GM12878 (cell line): ENCODE measurements around the gene AXIN1. TPM values are rescaled to one million over a fixed set of nuclear protein-coding genes. Genes with fewer than 3 reads are reported as not detected.

Source experiments
- ATAC-seq: fragments of 200-7000 bp; cut with Tn5 transposase; 3 replicates; pipeline ENCODE4 v1.9.1; 2020; ENCODE audit warnings: mild to moderate bottlenecking, moderate library complexity
- BruUV-seq: library from RNA; stranded (reverse); fragments of 400-500 nt; replicated peaks from 2 replicates; lab custom pipeline; 2021; lab: Mats Ljungman, UMichigan
- CTCF ChIA-PET: fragments of 300-600 bp; sonication (Branson Sonifier 250); formaldehyde crosslinking; extraction: SDS; loops from one replicate; lab custom pipeline; 2021; ENCODE audit warnings: inconsistent platforms; lab: Yijun Ruan, JAX
- POLR2A ChIA-PET: fragments of 350-600 bp; formaldehyde crosslinking; extraction: SDS; loops from one replicate; lab custom pipeline; 2021; ENCODE audit warnings: inconsistent platforms; lab: Charles Lee
- RAD21 ChIA-PET: fragments of 300-600 bp; sonication (Branson Sonifier 250); formaldehyde crosslinking; loops from one replicate; lab custom pipeline; 2023; ENCODE audit warnings: antibody characterized with exemption; ENCODE audit not compliant: unreplicated experiment; lab: Charles Lee
- SMC1A ChIA-PET: fragments of 300-600 bp; sonication (Branson Sonifier 250); formaldehyde crosslinking; loops from one replicate; lab custom pipeline; 2023; ENCODE audit not compliant: unreplicated experiment, uncharacterized antibody; lab: Charles Lee
- DNase-seq: peaks from one replicate; pipeline ENCODE4 v3.0.0-alpha.2; 2011; ENCODE audit warnings: low read depth, low spot score
- FAIRE-seq: peaks from 3 replicates; lab custom pipeline; 2011; peaks lifted over from hg19 to GRCh38; lab: Jason Lieb, UNC
- H2AFZ ChIP-seq: 2 replicates; pipeline ENCODE4 v1.6.0; 2011; ENCODE audit warnings: low read depth, low read length, control low read depth; ENCODE audit not compliant: control insufficient read depth
- H3K27ac ChIP-seq: 2 replicates; pipeline ENCODE4 v1.5.1; 2011; ENCODE audit warnings: control low read depth; ENCODE audit not compliant: control insufficient read depth, insufficient read depth
- H3K27me3 ChIP-seq, 2 experiments: replicated peaks in 1 of 2; 2 replicates each; pipeline versions ENCODE4 v1.6.0 to v1.6.1; 2011; ENCODE audit warnings: low read length in 1 of 2; ENCODE audit not compliant: control insufficient read depth in 2 of 2, insufficient read depth in 2 of 2
- H3K36me3 ChIP-seq, 2 experiments: 2 replicates each; pipeline ENCODE4 v1.5.1; 2011; ENCODE audit warnings: low read length in 1 of 2; ENCODE audit not compliant: control insufficient read depth in 2 of 2, insufficient read depth in 2 of 2
- H3K4me1 ChIP-seq: 2 replicates; pipeline ENCODE4 v1.6.1; 2011; ENCODE audit warnings: mild to moderate bottlenecking, low read length, moderate library complexity, mixed read lengths; ENCODE audit not compliant: control insufficient read depth, insufficient read depth
- H3K4me2 ChIP-seq: 2 replicates; pipeline ENCODE4 v1.6.0; 2011; ENCODE audit warnings: control low read depth; ENCODE audit not compliant: control insufficient read depth, insufficient read depth
- H3K4me3 ChIP-seq: fragments of 200-600 bp; sonication (generic); 2 replicates; pipeline ENCODE4 v1.5.1; 2016
- H3K79me2 ChIP-seq: 2 replicates; pipeline ENCODE4 v1.6.0; 2011; ENCODE audit warnings: low read length; ENCODE audit not compliant: control insufficient read depth, insufficient read depth
- H3K9ac ChIP-seq: 2 replicates; pipeline ENCODE4 v1.8.0; 2011; ENCODE audit warnings: low read length, control low read depth, mixed read lengths; ENCODE audit not compliant: control insufficient read depth, insufficient read depth
- H3K9me3 ChIP-seq: replicated peaks from 3 replicates; pipeline ENCODE4 v1.5.1; 2011; ENCODE audit warnings: mild to moderate bottlenecking, low read length; ENCODE audit not compliant: control insufficient read depth, insufficient read depth
- H4K20me1 ChIP-seq: 2 replicates; pipeline ENCODE4 v1.6.0; 2011; ENCODE audit not compliant: control insufficient read depth, insufficient read depth
- BACH1 ChIP-seq: fragments of 450-650 bp; IDR thresholded peaks from 2 replicates; pipeline ENCODE4 v1.6.1; 2017; ENCODE audit warnings: mild to moderate bottlenecking, borderline replicate concordance
- BRCA1 ChIP-seq: IDR thresholded peaks from 2 replicates; pipeline ENCODE4 v1.6.1; 2011; ENCODE audit warnings: low read depth, low read length, improper control_type of control experiment
- CHD2 ChIP-seq: IDR thresholded peaks from 2 replicates; pipeline ENCODE4 v1.6.1; 2011; ENCODE audit warnings: low read depth, low read length, improper control_type of control experiment, borderline replicate concordance
- FOS ChIP-seq: IDR thresholded peaks from 3 replicates; pipeline ENCODE4 v1.6.1; 2011; ENCODE audit warnings: borderline replicate concordance; ENCODE audit not compliant: insufficient read length; ENCODE audit errors: extremely low read depth
- FOXM1 ChIP-seq: IDR thresholded peaks from 2 replicates; pipeline ENCODE4 v1.6.1; 2012; ENCODE audit warnings: low read depth, mild to moderate bottlenecking, inconsistent platforms, low read length, moderate library complexity
- HSF1 ChIP-seq: fragments of 150-350 bp; IDR thresholded peaks from 2 replicates; pipeline ENCODE4 v1.6.1; 2014; ENCODE audit warnings: mild to moderate bottlenecking, low read depth, low read length
- IKZF2 ChIP-seq, 2 experiments: fragments of 450-650 bp; IDR thresholded peaks; 2 replicates each; pipeline ENCODE4 v1.6.1; 2017; ENCODE audit warnings: mild to moderate bottlenecking in 2 of 2, moderate library complexity in 2 of 2
- IRF3 ChIP-seq: fragments of 450-650 bp; IDR thresholded peaks from 2 replicates; pipeline ENCODE4 v1.6.1; 2014; ENCODE audit warnings: mild to moderate bottlenecking
- MTA3 ChIP-seq: IDR thresholded peaks from 2 replicates; pipeline ENCODE4 v1.6.1; 2012; ENCODE audit warnings: low read length, inconsistent platforms, borderline replicate concordance
- MXI1 ChIP-seq: fragments of 150-350 bp; IDR thresholded peaks from 2 replicates; pipeline ENCODE4 v1.6.1; 2011; ENCODE audit warnings: low read depth, mild to moderate bottlenecking, inconsistent platforms, low read length, improper control_type of control experiment
- NR2C2 ChIP-seq: IDR thresholded peaks from 2 replicates; pipeline ENCODE4 v1.6.1; 2011; ENCODE audit warnings: borderline replicate concordance, low read depth; ENCODE audit not compliant: control insufficient read depth, insufficient read length
- NR2F1 ChIP-seq: fragments of 450-650 bp; conservative IDR thresholded peaks from 2 replicates; pipeline ENCODE4 v1.6.1; 2017; ENCODE audit warnings: mild to moderate bottlenecking
- STAT1 ChIP-seq: fragments of 450-650 bp; conservative IDR thresholded peaks from 2 replicates; pipeline ENCODE4 v1.6.1; 2014; ENCODE audit warnings: antibody characterized with exemption, mild to moderate bottlenecking
- ZNF207 ChIP-seq: fragments of 450-650 bp; IDR thresholded peaks from 2 replicates; pipeline ENCODE4 v1.6.1; 2014; ENCODE audit warnings: antibody characterized with exemption, mild to moderate bottlenecking, borderline replicate concordance
- ZNF622 ChIP-seq: fragments of 450-650 bp; IDR thresholded peaks from 2 replicates; pipeline ENCODE4 v1.6.1; 2017; ENCODE audit warnings: mild to moderate bottlenecking, inconsistent platforms
- ZNF687 ChIP-seq: fragments of 450-650 bp; IDR thresholded peaks from 2 replicates; pipeline ENCODE4 v1.6.1; 2017; ENCODE audit warnings: mild to moderate bottlenecking, moderate library complexity
- WGBS: methylation state at CpG from one replicate; pipeline ENCODE4 v1.1.6; 2016; ENCODE audit warnings: low lambda C conversion rate; ENCODE audit not compliant: insufficient replicate concordance, insufficient coverage; ENCODE audit errors: missing lambda C conversion rate; 5-methylcytosine and 5-hydroxymethylcytosine counted together
- in situ Hi-C: fragments of 300-500 bp; cut with MboI; formaldehyde crosslinking; loops from 9 replicates; pipeline ENCODE4 v1.14.3; 2018; ENCODE audit warnings: mixed read lengths
- intact Hi-C: fragments of 100-400 bp; cut with micrococcal nuclease; formaldehyde crosslinking; loops from one replicate; pipeline ENCODE4 v1.14.2; 2022; ENCODE audit not compliant: unreplicated experiment
- polyA plus RNA-seq, 11 experiments: library from polyadenylated mRNA; depleted of rRNA in 4 of 11; unstranded in 6 of 11; stranded (reverse) in 5 of 11; fragments of >200 nt; fragmentation: Nextera tagmentation in 4 of 11; fragmentation: Illumina TruSeq in 1 of 11; extraction: Ambion mirVana in 4 of 11; extraction: Trizol in 1 of 11; gene quantifications; 1 replicate in 1 of 11; 2 replicates in 10 of 11; pipeline versions ENCODE4 v1.2.1 to v1.2.3, GENCODE V29; 2011 to 2016; ENCODE audit warnings: inconsistent platforms in 2 of 11, missing spikeins in 2 of 11, low read depth in 1 of 11
- total RNA-seq, 4 experiments: library from RNA; depleted of rRNA in 3 of 4; stranded (reverse); fragments of >200 nt in 3 of 4; fragmentation: Illumina TruSeq in 1 of 4; extraction: Trizol in 1 of 4; gene quantifications; 2 replicates each; pipeline versions ENCODE4 v1.2.1 to v1.2.3, GENCODE V29; 2013 to 2021

The AXIN1 gene
- total and polyA plus RNA-seq, 10 of the 15 experiments (the other 5 are each of a cell fraction or from before 2014, with no cell fraction given) = 0.26 to 27.1 (median 7.7) TPM

- peak; percentile 80 for FAIRE-seq
- Histone ChIP-seq H3K4me2 (peak overlapping the region; percentile 74), H3K4me1 (peaks cover 21% of the 10 kb centered on the region), H3K9me3 (no peaks in the 10 kb centered on the region), H4K20me1 (no peaks in the 10 kb centered on the region), H3K4me3 (no peak overlapping the region), H2AFZ (no peak overlapping the region), H3K27me3 (no peaks in the 10 kb centered on the region), H3K36me3 (peaks cover 0 to 5% of the 10 kb centered on the region in 2 experiments; a peak in 1 of 4 replicates)
- ChIA-PET RAD21 (interaction anchor here (1.1 to 4.0 kb wide), 6 partner anchors 12 to 177 kb away, joined by 3 to 28 read pairs (median 3); partner anchors contain the start of genes CAPN15, FAM234A and LUC7L), CTCF (interaction anchor here (0.6 to 3.3 kb wide), 13 partner anchors 12 to 253 kb away, joined by 3 to 20 read pairs (median 4); partner anchors contain the start of genes FAM234A and LUC7L), POLR2A (interaction anchor here (1.2 to 4.8 kb wide), 5 partner anchors 75 to 122 kb away, joined by 3 to 33 read pairs (median 10); partner anchors contain the start of genes FAM234A and RAB11FIP3)
- ATAC-seq = no peak
- no peak for DNase-seq
- in situ Hi-C loops (no loop called here), intact Hi-C loops (no loop called here)
- TSS peak; percentile 62 for BruUV-seq
- WGBS = 85% methylated on average over 8 of the region's 8 CpGs
- no peak for TF ChIP-seq ZNF207
- no peak for TF ChIP-seq BRCA1
- TF ChIP-seq ZNF622 = no peak
- TF ChIP-seq NR2F1 = no peak
- TF ChIP-seq CHD2 = no peak
- TF ChIP-seq MTA3 = no peak
- no peak for TF ChIP-seq MXI1
- no peak for TF ChIP-seq STAT1
- no peak for TF ChIP-seq HSF1
- TF ChIP-seq IKZF2 (IDR thresholded peaks at IDR 0.05) = no peak
- TF ChIP-seq FOXM1 = no peak
- no peak for TF ChIP-seq BACH1
- TF ChIP-seq IRF3 = no peak
- no peak for TF ChIP-seq ZNF687
- no peak for TF ChIP-seq NR2C2
- TF ChIP-seq FOS = no peak
- TF ChIP-seq, all 136 proteins: peak for 0
- H3K79me2 ChIP-seq = peaks cover 32% of the 10 kb centered on the region
- SMC1A ChIA-PET = interaction anchor here (1.0 to 2.3 kb wide), 5 partner anchors 25 to 297 kb away, joined by 3 to 11 read pairs (median 4); partner anchors contain the start of gene POLR3K
- peak overlapping the region; percentile 22; the same call in 1 of the 2 replicates for H3K27ac ChIP-seq
- no peak overlapping the region; the same call in 1 of the 2 replicates for H3K9ac ChIP-seq
Observed at GRCh38 chr16:350203-350602, 2.3 kb downstream of the AXIN1 start.
